BE2C (cell line): ENCODE data around the gene GCAT.

Source experiments
- DNase-seq: peaks from one replicate; pipeline ENCODE4 v3.0.0-alpha.2; 2020
- H3K27me3 ChIP-seq: fragments of 250-450 bp; sonication (Bioruptor Pico); 2 replicates; pipeline ENCODE4 v1.5.1; 2020; ENCODE audit warnings: mild to moderate bottlenecking
- H3K36me3 ChIP-seq: fragments of 250-450 bp; sonication (Bioruptor Pico); 2 replicates; pipeline ENCODE4 v1.5.1; 2020; ENCODE audit warnings: mild to moderate bottlenecking
- H3K4me1 ChIP-seq: fragments of 250-450 bp; sonication (Bioruptor Pico); 2 replicates; pipeline ENCODE4 v1.5.1; 2020
- H3K4me3 ChIP-seq: 2 replicates; pipeline ENCODE4 v1.5.1; 2011; ENCODE audit warnings: low read depth, low read length
- H3K9me3 ChIP-seq: fragments of 250-450 bp; sonication (Bioruptor Pico); 2 replicates; pipeline ENCODE4 v1.5.1; 2020
- CTCF ChIP-seq: IDR thresholded peaks from 2 replicates; pipeline ENCODE4 v1.5.1; 2012; ENCODE audit warnings: mild to moderate bottlenecking, low read depth, low read length

GCAT gene

GRCh38 chr22:37811867-37812266 is 4.1 kb downstream of the GCAT start:
- no peak for TF ChIP-seq CTCF
- Histone ChIP-seq H3K27me3 (no peaks in the 10 kb centered on the region), H3K36me3 (no peaks in the 10 kb centered on the region), H3K4me1 (no peaks in the 10 kb centered on the region), H3K4me3 (no peak overlapping the region), H3K9me3 (no peaks in the 10 kb centered on the region)
- no peak for DNase-seq

GRCh38 chr22:37812869-37813678 is 5.3 kb downstream of the GCAT start:
- Histone ChIP-seq H3K9me3 (no peaks in the 10 kb centered on the region), H3K4me1 (no peaks in the 10 kb centered on the region), H3K36me3 (no peaks in the 10 kb centered on the region), H3K4me3 (no peak overlapping the region), H3K27me3 (no peaks in the 10 kb centered on the region)
- TF ChIP-seq CTCF, result no peak
- no peak for DNase-seq

GRCh38 chr22:37815593-37815992 is 7.9 kb downstream of the GCAT start:
- TF ChIP-seq CTCF, result no peak
- no peaks in the 10 kb centered on the region for H3K9me3 ChIP-seq
- H3K4me3 ChIP-seq, result no peak overlapping the region
- no peaks in the 10 kb centered on the region for H3K36me3 ChIP-seq
- no peaks in the 10 kb centered on the region for H3K4me1 ChIP-seq
- no peak for DNase-seq
- H3K27me3 ChIP-seq, result no peaks in the 10 kb centered on the region

- Histone ChIP-seq H3K4me1 (no peaks in the 10 kb centered on the region), H3K27me3 (no peaks in the 10 kb centered on the region), H3K9me3 (no peaks in the 10 kb centered on the region), H3K36me3 (no peaks in the 10 kb centered on the region), H3K4me3 (no peak overlapping the region)
- TF ChIP-seq CTCF, result no peak
- DNase-seq, result no peak
Measured at GRCh38 chr22:37816543-37817180, 8.9 kb downstream of the GCAT start.

GRCh38 chr22:37817705-37818408 is 10.1 kb downstream of the GCAT start:
- Histone ChIP-seq H3K4me1 (no peaks in the 10 kb centered on the region), H3K9me3 (no peaks in the 10 kb centered on the region), H3K36me3 (no peaks in the 10 kb centered on the region), H3K27me3 (no peaks in the 10 kb centered on the region), H3K4me3 (peak overlapping the region; percentile 53)
- peak; percentile 93 for TF ChIP-seq CTCF
- peak; percentile 90 for DNase-seq
